NCI-H345 treated with DMSO at 0.1 percent for 48 hours (cell line): Measurements from ENCODE around the gene ACCSL.
A peak's percentile ranks its signal among the peaks of the same experiment; 100 is the strongest.

Source experiments
- DNase-seq: peaks from one replicate; lab custom pipeline; 2025; ENCODE audit not compliant: unreplicated experiment; lab: John Stamatoyannopoulos, UW

The ACCSL gene

GRCh38 chr11:44017443-44018126, 30.2 kb upstream of the ACCSL start:
- DNase-seq = no peak

GRCh38 chr11:44018127-44018521, 29.7 kb upstream of the ACCSL start:
- DNase-seq = no peak

- no peak for DNase-seq
Measured at GRCh38 chr11:44018829-44019228, 29.0 kb upstream of the ACCSL start.

GRCh38 chr11:44024977-44025376, 22.8 kb upstream of the ACCSL start:
- no peak for DNase-seq

GRCh38 chr11:44025727-44026126, 22.1 kb upstream of the ACCSL start:
- no peak for DNase-seq

- DNase-seq = no peak
Measured at GRCh38 chr11:44028401-44028800, 19.4 kb upstream of the ACCSL start.

- DNase-seq = no peak
Measured at GRCh38 chr11:44028816-44029506, 18.8 kb upstream of the ACCSL start.

GRCh38 chr11:44029507-44029845, 18.3 kb upstream of the ACCSL start:
- no peak for DNase-seq

- no peak for DNase-seq
Measured at GRCh38 chr11:44029977-44030911, 17.5 kb upstream of the ACCSL start.

- no peak for DNase-seq
Measured at GRCh38 chr11:44030996-44031395, 16.8 kb upstream of the ACCSL start.

GRCh38 chr11:44031549-44031948, 16.2 kb upstream of the ACCSL start:
- no peak for DNase-seq

- DNase-seq = no peak
Measured at GRCh38 chr11:44032299-44033085, 15.3 kb upstream of the ACCSL start.

GRCh38 chr11:44033411-44033850, 14.3 kb upstream of the ACCSL start:
- no peak for DNase-seq

GRCh38 chr11:44033856-44034255, 13.9 kb upstream of the ACCSL start:
- DNase-seq = no peak

GRCh38 chr11:44034639-44035038, 13.1 kb upstream of the ACCSL start:
- no peak for DNase-seq

GRCh38 chr11:44036811-44037657, 10.7 kb upstream of the ACCSL start:
- DNase-seq = peak; percentile 19

- DNase-seq = no peak
Measured at GRCh38 chr11:44037658-44037998, 10.2 kb upstream of the ACCSL start.

GRCh38 chr11:44043157-44043556, 4.6 kb upstream of the ACCSL start:
- no peak for DNase-seq

- DNase-seq = no peak
Measured at GRCh38 chr11:44046182-44046581, 1.6 kb upstream of the ACCSL start.

GRCh38 chr11:44047298-44047697, 483 bp upstream of the ACCSL start:
- no peak for DNase-seq
